Liver (tissue), 9 donors: ENCODE measurements around the gene KCNS3. TPM values are rescaled to one million over a fixed set of nuclear protein-coding genes. Genes with fewer than 3 reads are reported as not detected.

Experiments used
- DNase-seq: peaks from one replicate; pipeline ENCODE4 v3.0.0-alpha.2; 2017; ENCODE audit warnings: low spot score
- H3K27ac ChIP-seq, 2 donors: one replicate each; pipeline ENCODE4 v1.7.0; 2013; ENCODE audit warnings: inconsistent platforms in 2 of 2, low read length in 2 of 2, control low read depth in 1 of 2, low read depth in 1 of 2, mild to moderate bottlenecking in 1 of 2
- H3K27me3 ChIP-seq, 4 donors: one replicate each; pipeline versions ENCODE4 v1.6.1 to v1.7.0; 2013; ENCODE audit warnings: low read length in 3 of 4, inconsistent platforms in 1 of 4, mild to moderate bottlenecking in 1 of 4, moderate library complexity in 1 of 4; ENCODE audit not compliant: control insufficient read depth in 4 of 4, insufficient read depth in 4 of 4
- H3K36me3 ChIP-seq, 4 donors: one replicate each; pipeline versions ENCODE4 v1.6.1 to v1.7.0; 2013; ENCODE audit warnings: low read length in 3 of 4, mild to moderate bottlenecking in 3 of 4, low read depth in 1 of 4, moderate library complexity in 1 of 4; ENCODE audit not compliant: control insufficient read depth in 4 of 4, insufficient read depth in 3 of 4
- H3K4me1 ChIP-seq, 4 donors: one replicate each; pipeline versions ENCODE4 v1.6.1 to v1.7.0; 2013; ENCODE audit warnings: low read length in 3 of 4, mild to moderate bottlenecking in 3 of 4, moderate library complexity in 1 of 4; ENCODE audit not compliant: control insufficient read depth in 4 of 4, insufficient read depth in 4 of 4
- H3K4me3 ChIP-seq, 3 donors: one replicate each; pipeline versions ENCODE4 v1.6.1 to v1.7.0; 2013; ENCODE audit warnings: low read length in 3 of 3, control low read depth in 1 of 3, low read depth in 1 of 3, mild to moderate bottlenecking in 1 of 3
- H3K9ac ChIP-seq, 2 donors: one replicate each; pipeline ENCODE4 v1.7.0; 2013; ENCODE audit warnings: low read length in 2 of 2, mild to moderate bottlenecking in 2 of 2, moderate library complexity in 2 of 2, control low read depth in 1 of 2, low read depth in 1 of 2
- H3K9me3 ChIP-seq, 4 donors: one replicate each; pipeline versions ENCODE4 v1.6.1 to v1.7.0; 2013; ENCODE audit warnings: low read length in 3 of 4; ENCODE audit not compliant: control insufficient read depth in 4 of 4
- ATF3 ChIP-seq: IDR thresholded peaks from 2 replicates; pipeline ENCODE4 v1.6.1; 2016; ENCODE audit warnings: antibody characterized with exemption
- GABPA ChIP-seq, 2 donors: IDR thresholded peaks in 1 of 2; conservative IDR thresholded peaks in 1 of 2; 2 replicates each; pipeline ENCODE4 v1.6.1; 2016; ENCODE audit warnings: antibody characterized with exemption in 2 of 2, mild to moderate bottlenecking in 1 of 2, moderate library complexity in 1 of 2
- HNF4A ChIP-seq, 2 donors: conservative IDR thresholded peaks; 2 replicates each; pipeline ENCODE4 v1.6.1; 2016; ENCODE audit warnings: antibody characterized with exemption in 2 of 2, mild to moderate bottlenecking in 2 of 2
- JUND ChIP-seq, 2 donors: IDR thresholded peaks; 2 replicates each; pipeline ENCODE4 v1.6.1; 2016; ENCODE audit warnings: antibody characterized with exemption in 2 of 2
- NR2F2 ChIP-seq: IDR thresholded peaks from 2 replicates; pipeline ENCODE4 v1.6.1; 2016; ENCODE audit warnings: antibody characterized with exemption
- RAD21 ChIP-seq, 2 donors: IDR thresholded peaks; 2 replicates each; pipeline ENCODE4 v1.6.1; 2016; ENCODE audit warnings: antibody characterized with exemption in 2 of 2, mild to moderate bottlenecking in 2 of 2
- RXRA ChIP-seq, 2 donors: IDR thresholded peaks; 2 replicates each; pipeline ENCODE4 v1.6.1; 2017 to 2018; ENCODE audit warnings: antibody characterized with exemption in 2 of 2, mild to moderate bottlenecking in 1 of 2
- TAF1 ChIP-seq: conservative IDR thresholded peaks from 2 replicates; pipeline ENCODE4 v1.6.1; 2016; ENCODE audit warnings: antibody characterized with exemption, mild to moderate bottlenecking
- YY1 ChIP-seq: IDR thresholded peaks from 2 replicates; pipeline ENCODE4 v1.6.1; 2016; ENCODE audit warnings: antibody characterized with exemption, mild to moderate bottlenecking
- ZBTB33 ChIP-seq: IDR thresholded peaks from 2 replicates; pipeline ENCODE4 v1.6.1; 2016; ENCODE audit warnings: antibody characterized with exemption
- WGBS: extraction: QIAGEN DNeasy Blood & Tissue Kit; methylation state at CpG from one replicate; pipeline ENCODE4 v1.1.7; 2013; 5-methylcytosine and 5-hydroxymethylcytosine counted together
- polyA plus RNA-seq, 2 donors: library from polyadenylated mRNA; stranded (reverse) in 1 of 2; unstranded in 1 of 2; fragments of 200-250 nt in 1 of 2; fragments of >200 nt in 1 of 2; fragmentation: Nextera tagmentation in 1 of 2; extraction: Ambion mirVana in 1 of 2; gene quantifications; one replicate each; pipeline versions ENCODE4 v1.2.1 to v1.2.3, GENCODE V29; 2013 to 2015
- total RNA-seq, 2 donors: library from RNA; depleted of rRNA; stranded (reverse); fragments of >200 nt; gene quantifications; one replicate each; pipeline ENCODE4 v1.2.3, GENCODE V29; 2014
- TF ChIP-seq, protein P1 (sequence below): IDR thresholded peaks from 2 replicates; pipeline ENCODE4 v1.6.1; 2016; ENCODE audit warnings: antibody characterized with exemption
- donor health status: healthy.
- donor health status: healthy.
- donor health status: healthy.
- donor health status: healthy.
- donor health status: healthy.

The KCNS3 gene
- total and polyA plus RNA-seq, 4 donors: 0.56 to 2.8 (median 1.7) TPM

DNA sequence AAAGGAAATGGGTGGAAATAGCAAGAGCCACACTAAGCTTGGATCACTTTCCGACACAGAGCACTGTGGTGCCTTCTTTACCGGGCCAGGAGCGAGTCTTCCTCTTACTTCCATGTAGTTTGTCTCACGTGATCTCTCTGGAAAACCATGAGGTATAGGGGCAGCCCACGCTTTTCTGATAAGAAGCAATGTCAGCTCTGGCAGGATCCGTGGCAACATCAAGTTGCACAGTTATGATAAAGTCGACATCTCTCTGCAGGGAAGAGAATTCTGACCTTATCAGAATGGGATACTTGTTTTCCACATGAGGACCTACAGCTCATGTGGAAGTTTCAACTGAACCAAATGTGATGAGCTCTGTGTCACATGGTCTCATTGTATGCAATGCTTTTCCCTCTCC, 32.7 kb upstream of the KCNS3 start:
- TF ChIP-seq JUND (IDR thresholded peaks at IDR 0.05): no peak
- TF ChIP-seq, protein P1, sequence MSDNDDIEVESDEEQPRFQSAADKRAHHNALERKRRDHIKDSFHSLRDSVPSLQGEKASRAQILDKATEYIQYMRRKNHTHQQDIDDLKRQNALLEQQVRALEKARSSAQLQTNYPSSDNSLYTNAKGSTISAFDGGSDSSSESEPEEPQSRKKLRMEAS: no peak
- Histone ChIP-seq H3K36me3 (no peaks in the 10 kb centered on the region), H3K27ac (no peak overlapping the region), H3K9me3 (no peaks in the 10 kb centered on the region), H3K27me3 (no peaks in the 10 kb centered on the region), H3K4me3 (no peak overlapping the region), H3K9ac (no peak overlapping the region), H3K4me1 (no peaks in the 10 kb centered on the region)
- 89% methylated on average over 7 of the region's 7 CpGs for WGBS
- no peak for DNase-seq

DNA sequence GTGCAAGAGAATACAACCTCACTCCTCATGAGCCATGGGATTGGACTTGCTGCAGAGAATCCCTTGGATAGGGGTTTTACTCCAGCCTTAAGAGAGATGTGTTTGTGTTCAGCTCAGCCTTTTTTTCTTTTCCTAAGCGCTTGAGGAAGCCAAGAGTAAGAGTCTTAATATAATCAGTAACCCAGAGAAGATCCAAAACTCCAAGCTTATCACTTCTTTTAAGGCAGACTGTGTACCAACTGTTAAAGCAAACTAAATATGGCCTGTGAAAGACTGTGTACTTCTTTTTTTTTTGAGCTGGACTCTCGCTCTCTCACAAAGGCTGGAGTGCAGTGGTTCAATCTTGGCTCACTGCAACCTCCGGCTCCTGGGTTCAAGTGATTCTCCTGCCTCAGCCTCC, 31.8 kb upstream of the KCNS3 start:
- DNase-seq: no peak
- Histone ChIP-seq H3K27me3 (no peaks in the 10 kb centered on the region), H3K27ac (no peak overlapping the region), H3K9ac (no peak overlapping the region), H3K9me3 (no peaks in the 10 kb centered on the region), H3K4me3 (no peak overlapping the region), H3K4me1 (no peaks in the 10 kb centered on the region), H3K36me3 (no peaks in the 10 kb centered on the region)
- TF ChIP-seq NR2F2 (no peak), JUND (IDR thresholded peaks at IDR 0.05) (no peak), RAD21 (IDR thresholded peaks at IDR 0.05) (no peak), YY1 (no peak), GABPA (IDR thresholded peaks at IDR 0.05 in 1 of 2, conservative IDR thresholded peaks at IDR 0.05 in 1 of 2) (no peak), RXRA (IDR thresholded peaks at IDR 0.05) (no peak), ATF3 (no peak)
- 93% methylated on average over 3 of the region's 3 CpGs for WGBS

GRCh38 chr2:17847236-17847635, 31.2 kb upstream of the KCNS3 start:
- TF ChIP-seq RXRA (IDR thresholded peaks at IDR 0.05): no peak
- no peak for TF ChIP-seq TAF1
- Histone ChIP-seq H3K27me3 (no peaks in the 10 kb centered on the region), H3K27ac (no peak overlapping the region), H3K9ac (no peak overlapping the region), H3K4me3 (no peak overlapping the region), H3K4me1 (no peaks in the 10 kb centered on the region), H3K9me3 (no peaks in the 10 kb centered on the region), H3K36me3 (no peaks in the 10 kb centered on the region)
- DNase-seq: no peak
- 91% methylated on average over 2 of the region's 2 CpGs for WGBS

GRCh38 chr2:17849275-17849674, 29.2 kb upstream of the KCNS3 start:
- Histone ChIP-seq H3K27ac (no peak overlapping the region), H3K4me3 (no peak overlapping the region), H3K27me3 (no peaks in the 10 kb centered on the region), H3K9ac (no peak overlapping the region), H3K36me3 (no peaks in the 10 kb centered on the region), H3K9me3 (no peaks in the 10 kb centered on the region), H3K4me1 (no peaks in the 10 kb centered on the region)
- WGBS: 91% methylated on average over 5 of the region's 5 CpGs
- no peak for DNase-seq
- no peak for TF ChIP-seq ZBTB33
- TF ChIP-seq HNF4A (conservative IDR thresholded peaks at IDR 0.05): no peak
- TF ChIP-seq YY1: no peak
